ENCODE data around the gene GPR61.

GPR61 gene

DNA sequence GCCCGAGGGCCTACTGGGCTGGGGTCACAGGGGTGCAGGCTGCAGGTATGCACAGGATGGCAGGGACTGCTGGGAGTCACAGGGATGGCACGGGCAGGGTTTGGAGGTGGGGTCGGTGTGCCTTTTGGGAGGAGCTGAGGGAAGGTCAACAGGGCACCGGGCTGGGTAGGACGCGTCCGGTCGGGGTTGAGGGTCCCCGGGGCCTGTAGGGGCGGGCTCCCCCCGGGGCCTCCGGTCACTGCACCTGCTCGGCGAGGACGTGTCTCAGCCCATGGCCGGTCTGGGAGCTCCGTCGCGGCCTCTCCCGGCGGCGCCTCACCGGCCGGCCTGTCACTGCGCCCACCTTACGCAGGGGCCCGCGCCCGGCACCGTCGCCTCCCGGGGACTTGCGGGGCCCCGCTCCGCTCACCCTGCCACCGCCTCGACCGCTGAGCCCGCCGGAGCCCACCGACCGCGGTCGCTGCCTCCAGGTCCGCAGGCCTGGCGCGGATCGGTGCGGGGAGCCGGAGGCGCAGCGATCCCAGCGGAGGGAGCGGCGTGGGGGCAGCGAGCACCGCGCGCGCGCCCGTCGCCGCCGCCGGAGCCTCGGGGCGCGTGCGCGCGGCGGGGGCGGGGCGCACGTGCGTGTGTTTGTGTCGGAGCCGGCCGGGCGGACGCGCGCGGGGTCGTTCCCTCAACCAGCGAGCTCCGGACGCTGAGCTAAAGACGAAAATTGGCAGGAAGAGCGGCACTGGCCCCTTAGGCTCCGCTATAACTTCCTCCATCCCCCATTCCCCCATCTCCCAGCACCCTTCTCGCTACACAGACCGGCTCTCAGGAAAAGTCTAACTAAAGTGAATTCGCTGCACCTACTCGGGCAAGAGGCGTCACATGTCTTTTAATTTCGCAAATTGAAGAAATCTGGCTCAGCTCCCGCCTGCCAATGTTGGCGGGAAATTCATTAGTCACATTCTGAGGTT lies 30.2 kb upstream of the GPR61 start, which contains the start of gene AMIGO1:
Gene AMIGO1 (minus strand): TSS at position 552 of the 959 bp plus-strand sequence. CDS start 815 bp downstream, outside the sequence.
- DNase-seq = peak; percentile 42

DNA sequence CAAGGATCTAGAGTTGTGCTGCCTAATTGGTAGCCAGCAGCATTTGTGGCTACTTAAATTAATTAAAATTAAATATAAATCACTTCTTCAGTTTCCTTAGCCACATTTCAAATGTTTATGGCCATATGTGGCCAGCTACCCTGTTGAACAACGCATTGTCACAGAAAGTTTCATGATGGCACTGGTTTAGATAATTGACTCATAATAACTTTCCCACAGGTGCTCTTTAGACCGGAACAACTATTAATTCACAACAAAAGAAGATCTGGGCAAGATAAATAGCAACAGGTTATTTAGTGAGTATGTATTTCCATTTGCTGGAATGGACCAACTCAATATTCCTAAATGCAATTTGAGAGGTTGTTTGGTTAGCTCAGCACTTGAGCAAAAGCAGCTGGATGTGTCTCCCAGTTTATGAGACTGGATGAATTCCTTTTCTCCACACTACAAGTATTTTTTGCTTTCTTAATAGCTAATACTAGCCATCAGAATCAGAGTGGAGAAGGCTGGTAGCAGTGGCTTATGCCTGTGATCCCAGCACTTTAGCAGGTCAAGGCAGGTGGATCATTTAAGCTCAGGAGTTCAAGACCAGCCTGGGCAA lies 26.5 kb upstream of the GPR61 start:
- no peak for DNase-seq

DNA sequence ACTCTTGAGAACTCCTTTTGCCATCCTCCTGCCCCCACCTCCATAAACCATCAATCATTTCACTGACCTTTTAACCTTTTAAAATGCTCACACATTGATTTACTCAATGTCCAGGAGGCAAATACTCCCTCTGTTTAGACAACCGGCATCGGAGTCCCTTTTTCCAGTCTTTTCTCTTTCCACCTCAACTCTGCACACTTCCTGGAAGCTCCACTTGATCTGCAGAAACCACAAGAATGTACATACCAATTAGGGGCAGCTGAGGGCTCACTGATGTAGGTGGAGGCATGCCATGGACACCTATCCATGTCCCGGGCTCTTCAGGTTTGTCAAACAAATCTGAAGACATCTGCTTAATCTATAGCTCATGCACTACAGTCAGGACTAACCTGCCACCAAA lies 24.8 kb upstream of the GPR61 start:
- DNase-seq = no peak

DNA sequence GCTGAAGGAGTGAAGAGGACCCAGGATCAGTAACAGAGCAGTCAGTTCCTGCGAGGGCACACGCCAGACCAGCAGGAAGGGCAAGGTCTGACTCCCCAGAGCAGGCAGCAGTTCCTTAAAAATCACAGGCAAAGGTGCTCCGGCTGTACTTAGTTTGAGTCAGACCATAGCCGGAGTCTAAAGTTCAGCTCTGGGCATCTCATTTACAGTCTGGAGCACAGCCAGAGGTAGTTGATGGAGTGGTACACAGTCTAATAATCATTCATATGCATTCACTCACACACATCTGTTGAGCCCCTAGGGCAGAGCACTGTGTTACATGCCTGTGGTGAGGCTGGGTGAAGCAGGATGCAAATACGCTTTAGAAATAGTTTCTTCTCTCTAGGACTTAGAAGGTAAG lies 22.8 kb upstream of the GPR61 start:
- DNase-seq = no peak

DNA sequence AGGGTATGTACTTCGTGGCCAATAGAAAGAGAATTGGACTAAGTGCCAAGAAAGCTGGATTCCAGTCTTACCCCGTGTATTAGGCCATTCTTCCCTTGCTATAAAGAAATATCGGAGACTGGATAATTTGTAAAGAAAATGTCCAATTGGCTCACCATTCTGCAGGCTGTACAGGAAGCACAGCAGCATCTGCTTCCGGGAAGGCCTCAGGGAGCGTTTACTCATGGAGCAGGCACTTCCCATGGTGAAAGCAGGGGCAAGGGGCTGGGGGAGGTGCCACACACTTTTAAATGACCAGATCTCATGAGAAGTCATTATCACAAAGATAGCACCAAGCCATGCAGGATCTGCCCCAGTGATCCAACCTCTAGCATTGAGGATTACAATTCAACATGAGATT lies 22.3 kb upstream of the GPR61 start:
- no peak for DNase-seq

DNA sequence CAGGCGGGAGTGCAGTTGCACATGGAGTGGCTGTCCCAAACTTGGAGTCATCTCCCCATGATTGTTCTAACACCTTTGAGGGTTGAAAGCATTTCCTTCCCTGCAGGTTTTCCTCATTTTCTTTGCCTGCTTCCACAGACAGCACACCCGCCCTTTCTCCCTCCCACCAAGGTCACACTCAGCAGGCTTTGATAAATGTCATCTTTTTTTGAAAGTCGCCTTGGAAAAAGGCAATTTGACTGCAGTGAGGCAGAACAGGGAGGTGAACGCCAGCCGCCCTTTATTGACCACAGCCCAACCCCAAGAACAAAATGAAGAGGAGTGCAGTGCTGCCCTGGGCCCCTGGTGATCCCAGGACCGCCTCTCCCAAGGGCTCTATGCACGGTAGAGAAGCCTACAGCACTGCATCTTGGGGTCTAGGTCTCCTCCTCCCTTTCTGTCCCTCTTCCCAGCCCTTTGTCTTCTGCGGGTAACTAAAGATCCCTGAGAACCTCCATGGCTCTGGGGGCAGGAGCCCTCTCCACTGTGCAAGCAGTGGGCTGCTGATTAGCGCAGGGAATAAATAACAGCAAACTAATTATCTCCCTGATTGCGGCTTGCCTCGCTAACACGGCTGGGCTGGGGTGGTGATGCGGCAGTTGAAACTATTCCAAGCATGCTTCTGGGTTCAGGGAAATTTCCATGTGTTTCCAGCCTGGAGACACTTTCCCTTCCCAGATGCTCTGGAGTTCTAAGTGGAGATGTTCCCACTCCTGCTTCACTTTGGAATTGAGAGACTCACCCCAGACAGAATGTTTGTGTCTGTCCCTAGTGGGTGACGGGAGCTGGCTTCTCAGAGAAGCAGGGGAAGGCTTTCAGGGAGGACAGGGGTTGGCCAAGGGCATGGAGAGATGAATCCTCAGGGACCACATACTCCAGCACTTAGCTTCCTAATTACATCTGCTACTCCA lies 18.4 kb upstream of the GPR61 start:
- DNase-seq = no peak

DNA sequence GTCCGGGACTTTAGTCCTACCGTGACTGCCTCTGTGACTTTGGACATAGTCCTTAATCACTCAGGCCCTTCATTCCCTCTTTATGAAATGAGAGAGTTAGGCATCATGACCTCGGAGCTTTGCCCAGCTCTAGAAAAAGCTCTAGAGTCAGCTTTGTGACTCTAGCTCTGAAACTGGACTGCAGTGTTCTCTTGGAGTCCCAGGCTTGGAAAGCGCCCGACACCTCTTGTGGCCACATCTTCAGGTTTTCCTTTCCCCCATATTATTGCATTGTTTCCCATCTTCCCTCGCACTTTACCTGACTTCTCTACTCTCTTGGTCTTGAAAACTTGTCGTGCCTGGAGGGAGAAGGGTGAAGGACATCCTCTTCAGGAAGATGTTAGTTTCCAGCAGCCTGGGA lies 17.6 kb upstream of the GPR61 start:
- DNase-seq = no peak

DNA sequence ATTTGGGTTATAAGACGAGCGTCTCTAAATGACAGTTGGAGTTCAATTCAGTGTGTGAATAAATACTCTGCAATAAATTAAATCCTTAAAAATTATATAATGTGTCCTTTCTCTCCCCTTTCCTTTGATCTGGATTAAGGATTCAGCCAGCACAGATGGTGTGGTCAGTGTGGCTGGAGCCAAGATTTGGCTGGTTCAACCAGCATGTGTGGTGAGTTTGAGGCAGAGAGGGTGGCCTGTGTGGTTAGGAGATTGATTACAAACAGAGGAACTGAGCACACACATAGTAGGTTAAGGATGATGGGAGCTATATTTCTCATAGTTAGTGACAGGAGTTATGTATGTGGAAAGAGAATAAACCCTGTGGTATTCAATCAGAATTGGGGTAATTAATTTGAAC lies 16.0 kb upstream of the GPR61 start:
- DNase-seq = no peak

DNA sequence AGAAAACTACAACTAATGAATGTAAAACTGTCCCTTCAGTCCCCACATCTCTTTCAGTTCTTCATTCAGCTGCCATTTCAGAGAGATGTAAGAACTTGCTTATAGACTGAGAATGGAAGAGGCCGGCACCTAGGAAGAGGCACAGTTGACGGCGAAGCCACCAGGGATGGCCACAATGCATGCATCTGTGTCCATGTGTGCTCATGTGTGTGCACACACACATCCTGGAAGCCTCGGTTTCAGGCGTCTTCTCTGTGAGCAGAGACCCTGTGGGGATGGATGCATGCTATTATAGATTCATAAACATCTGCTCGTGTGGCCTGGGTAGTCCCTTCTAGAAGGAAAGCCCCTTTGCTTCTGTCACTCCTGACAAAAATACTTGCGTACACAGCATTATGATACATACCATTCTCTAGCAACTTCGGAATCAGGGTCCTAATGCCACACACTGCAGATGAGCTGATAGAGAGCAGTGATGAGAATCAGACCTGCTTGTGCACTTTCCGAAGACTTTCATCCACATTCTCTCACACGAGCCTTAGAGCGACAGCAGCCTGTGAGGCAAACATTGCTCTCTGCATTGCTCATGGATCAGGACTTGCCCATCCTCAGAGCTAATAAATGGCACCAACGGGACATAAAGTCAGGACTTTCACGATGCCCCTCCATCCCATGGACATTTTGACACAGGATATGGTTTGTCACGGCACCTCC lies 12.4 kb upstream of the GPR61 start:
- no peak for DNase-seq

DNA sequence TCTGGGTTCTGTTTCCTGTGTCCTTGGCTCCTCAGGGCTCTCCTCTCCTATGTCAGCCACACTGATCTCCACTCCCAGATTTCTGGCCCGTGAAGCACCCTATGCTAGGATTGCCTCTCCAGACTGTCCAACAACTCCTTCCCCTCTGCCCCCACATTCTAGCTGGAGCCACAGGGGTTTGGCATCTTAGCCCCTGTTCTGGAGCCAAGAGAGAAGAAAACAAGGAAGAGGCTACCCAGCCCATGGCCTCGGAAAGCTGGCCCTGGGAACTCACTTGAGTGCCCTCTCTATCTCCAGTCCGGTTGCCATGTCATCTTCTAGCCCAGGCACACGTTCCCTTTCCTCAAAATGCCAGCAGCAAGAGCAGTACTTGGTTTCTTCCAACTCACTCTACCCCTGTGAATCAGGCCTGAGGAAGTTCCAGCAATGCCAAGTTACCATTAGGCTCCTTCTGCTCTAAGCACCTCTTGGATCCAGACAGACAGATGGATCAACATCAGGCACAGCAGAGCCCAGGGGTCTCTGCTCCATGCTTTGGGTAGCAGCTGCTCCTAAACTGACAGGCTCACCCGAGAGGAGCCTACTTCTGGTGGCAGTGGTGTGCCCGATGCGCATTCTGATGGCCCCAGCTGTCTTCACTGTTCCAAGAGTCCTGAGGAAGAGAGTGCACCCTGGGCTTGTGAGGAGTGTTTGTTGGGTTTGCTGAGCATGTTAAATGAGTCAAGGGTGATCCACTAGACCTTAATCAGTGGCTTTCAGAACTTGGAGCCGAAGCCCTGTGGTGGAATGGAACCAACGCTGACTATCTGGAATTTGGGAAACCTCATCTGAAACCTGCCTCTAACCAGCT lies 11.6 kb upstream of the GPR61 start:
- no peak for DNase-seq

DNA sequence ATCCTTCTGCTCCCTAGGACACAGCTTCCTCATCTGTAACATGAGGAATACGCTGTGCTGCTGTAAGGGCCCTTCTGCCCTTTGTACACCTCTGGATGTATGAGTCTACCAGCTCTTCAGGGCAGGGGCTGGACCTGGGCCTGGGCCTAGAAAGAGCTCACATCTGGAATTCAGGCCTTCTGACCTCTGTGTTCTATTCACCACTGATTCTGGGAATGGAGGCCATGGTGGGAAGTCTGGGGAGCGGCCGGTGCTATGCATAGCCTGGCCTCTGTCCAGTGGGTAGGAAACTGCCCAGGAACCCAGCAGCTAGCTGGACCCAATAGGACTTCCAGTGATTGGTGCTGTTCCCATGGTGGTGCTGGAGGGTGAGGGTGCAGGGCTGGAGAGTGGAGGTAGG lies 11.0 kb upstream of the GPR61 start:
- DNase-seq = no peak

DNA sequence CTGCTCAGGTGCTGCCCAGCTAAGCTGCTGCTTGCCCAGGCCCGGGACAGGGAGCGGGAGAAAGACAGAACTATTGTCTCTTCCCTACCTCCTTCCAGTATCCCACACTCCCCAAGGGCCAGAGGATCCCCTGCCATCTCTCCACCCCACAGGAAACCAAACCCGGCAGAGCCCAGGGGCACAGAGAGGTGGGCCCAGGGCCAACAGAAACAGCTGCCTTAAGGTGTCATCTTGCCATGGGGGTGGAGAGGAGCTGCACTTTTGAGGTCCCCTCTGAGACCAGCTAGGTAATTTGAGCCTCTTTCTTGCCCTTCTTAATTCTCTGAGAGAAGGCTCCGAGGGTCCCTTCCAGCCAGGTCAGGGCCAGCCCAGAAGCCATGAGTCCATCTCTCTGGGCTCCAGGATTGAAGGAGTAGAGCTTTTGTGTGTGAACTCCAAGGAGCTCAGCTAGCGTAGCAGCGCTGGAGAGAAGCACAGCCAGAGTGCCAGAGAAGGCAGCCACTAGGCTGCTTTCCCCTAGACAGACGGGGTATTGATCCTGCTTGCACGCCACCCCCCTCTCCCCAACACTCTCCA lies 9.7 kb upstream of the GPR61 start:
- DNase-seq = peak; percentile 45

DNA sequence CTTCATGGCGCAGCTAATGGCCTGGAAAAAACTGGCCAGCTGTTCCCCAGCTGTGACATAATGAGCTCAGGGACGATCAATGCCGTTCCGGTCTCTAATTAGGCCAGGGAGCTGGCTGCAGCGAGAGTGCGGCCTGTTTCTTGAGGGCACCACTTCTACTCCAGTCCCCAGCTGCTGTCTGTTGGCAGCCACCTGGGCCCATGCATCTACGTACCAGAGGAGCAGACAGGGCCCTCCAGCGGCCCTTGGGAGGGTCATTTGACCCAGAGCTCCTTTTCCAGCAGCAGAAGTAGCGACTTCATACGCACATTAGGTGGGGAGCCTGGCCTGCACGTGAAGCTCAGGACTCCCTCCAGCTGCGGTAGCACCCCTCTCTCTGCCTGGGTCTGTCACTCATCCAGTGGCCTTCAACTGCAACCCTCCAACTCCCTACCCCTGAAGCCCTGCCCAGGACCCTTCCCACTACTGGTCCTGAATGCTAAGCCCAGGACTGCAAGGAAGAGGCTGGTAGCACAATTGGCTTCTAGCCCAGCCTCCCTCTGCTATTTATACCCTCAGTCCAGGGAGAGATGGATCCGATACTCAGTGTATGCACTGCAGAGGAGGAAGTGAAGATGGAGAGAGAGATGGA lies 9.1 kb upstream of the GPR61 start:
- no peak for DNase-seq

DNA sequence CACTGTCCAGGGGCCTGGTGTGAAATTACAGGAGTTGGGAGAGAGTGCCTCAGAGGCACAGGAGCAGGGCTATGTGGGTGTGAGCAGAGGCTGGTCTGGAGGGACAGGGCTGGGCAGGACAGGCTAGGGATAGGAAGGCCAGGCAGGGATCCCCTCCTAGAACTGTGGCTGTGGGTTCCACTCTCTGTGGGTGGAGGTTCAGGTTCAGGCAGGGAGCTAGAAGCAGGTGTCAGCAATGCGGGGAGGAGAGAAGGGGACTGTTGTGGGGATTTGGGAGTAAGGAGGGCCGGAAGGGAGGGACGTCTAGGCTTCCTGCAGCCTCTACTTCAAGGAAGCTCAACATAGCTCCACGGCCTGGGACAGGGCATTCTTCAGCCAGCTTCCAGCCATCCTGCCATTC lies 8.3 kb upstream of the GPR61 start:
- DNase-seq = no peak

DNA sequence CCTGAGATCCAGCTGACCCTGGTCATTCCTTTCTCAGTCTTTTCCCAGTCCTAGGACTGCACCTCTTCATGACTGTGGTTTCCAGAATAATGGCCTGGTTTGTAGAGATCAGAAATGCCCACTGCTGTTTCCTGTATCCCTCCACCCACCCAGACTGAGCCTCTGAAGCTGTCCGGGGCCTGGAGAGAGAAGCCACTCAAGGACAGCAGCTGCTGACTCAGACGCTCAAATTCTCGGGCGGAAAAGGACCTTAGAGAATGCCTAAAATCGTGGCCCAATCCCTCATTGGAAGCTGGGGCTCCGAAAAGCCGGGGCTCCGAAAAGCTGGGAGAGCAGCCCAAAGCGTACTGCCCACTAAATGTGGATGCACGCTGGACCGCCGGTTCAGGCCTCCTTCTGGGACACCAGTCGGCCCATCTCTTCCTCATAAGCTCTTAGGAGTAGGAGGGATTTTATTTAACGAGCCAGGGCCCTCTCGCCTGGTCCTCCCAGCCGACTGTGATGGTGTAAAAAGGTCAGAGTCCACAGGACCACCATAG lies 7.8 kb upstream of the GPR61 start:
- no peak for DNase-seq

DNA sequence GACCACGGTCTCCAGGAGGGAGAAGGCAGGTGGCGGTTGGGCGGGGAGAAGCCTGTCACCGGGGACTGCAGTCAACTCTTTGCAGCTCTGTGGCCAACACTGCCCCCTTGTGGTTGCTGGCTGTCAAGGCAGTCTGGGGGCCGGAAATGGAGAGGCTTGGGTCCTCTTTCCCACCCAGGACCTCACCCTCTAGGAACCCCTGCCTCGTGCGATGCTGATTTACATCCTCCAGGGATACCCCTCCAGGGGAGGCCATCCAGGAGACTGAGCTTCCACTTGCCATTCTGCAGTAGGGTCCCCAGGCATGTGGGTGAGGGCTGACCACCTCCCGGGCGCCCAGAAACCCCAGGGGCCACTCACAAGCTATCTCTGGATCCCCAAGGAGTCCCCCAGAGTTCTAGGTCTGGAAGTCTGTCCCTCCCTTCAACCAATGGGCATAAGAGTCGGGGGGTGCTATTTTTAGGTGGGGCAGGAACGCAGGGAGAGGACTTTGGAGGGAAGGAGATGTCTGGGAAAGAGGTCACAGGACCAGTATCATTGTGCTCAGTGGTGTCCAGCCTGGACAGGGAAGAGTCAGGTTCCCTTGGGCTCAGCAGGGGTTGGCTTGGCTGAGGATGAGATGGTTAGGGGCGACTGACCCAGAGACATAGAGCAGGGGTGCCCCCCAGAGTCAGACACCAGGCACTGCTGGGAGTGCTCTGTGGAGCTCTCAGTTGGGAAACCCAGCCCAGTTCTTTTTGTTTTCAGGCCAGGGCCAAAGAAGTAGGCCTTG lies 7.1 kb upstream of the GPR61 start:
- DNase-seq = peak; percentile 85

DNA sequence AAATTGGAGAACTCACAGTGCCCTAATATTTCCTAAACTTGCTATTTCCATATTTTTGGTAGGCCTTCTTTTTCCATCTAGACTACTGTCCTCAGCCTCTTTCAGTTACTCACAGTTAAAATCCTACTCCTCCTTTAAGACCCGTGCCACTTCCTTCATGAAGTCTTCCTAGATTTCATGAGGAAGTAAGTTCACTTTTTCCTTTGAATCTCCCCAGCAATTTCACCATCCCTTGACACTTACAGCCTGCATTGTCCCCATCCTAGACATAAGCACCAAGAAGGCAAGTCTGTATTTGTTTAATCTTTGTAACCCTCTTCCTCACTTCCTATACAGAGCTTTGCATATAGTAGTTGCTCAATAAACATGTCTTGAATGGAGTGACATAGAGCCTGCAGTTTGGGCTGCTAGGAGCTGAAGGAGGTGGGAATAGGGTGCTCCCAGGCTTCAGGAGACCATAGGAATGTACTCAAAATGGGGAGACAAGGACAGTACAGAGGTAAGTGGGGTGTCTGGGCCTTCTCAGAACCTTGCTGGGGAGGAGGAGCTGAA lies 5.3 kb upstream of the GPR61 start:
- no peak for DNase-seq

DNA sequence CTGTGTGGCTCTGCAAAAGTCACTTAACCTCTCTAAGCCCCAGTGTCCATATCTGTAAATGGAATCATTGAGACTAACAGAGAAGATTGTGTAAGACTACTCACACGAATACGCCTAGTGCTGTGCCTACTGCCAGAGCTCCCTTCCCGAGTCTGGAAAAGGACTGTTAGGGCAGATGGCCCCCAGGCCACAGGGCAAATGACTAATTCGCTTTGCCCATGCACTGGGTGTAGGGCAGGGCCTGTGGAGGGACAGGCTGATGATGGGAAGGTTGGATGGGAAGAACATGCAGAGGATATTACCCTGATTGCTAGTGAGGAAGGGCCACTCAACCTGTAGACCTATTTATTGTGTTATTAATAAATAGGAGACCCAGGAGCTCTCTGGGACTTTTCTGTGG lies 4.2 kb upstream of the GPR61 start:
- no peak for DNase-seq

DNA sequence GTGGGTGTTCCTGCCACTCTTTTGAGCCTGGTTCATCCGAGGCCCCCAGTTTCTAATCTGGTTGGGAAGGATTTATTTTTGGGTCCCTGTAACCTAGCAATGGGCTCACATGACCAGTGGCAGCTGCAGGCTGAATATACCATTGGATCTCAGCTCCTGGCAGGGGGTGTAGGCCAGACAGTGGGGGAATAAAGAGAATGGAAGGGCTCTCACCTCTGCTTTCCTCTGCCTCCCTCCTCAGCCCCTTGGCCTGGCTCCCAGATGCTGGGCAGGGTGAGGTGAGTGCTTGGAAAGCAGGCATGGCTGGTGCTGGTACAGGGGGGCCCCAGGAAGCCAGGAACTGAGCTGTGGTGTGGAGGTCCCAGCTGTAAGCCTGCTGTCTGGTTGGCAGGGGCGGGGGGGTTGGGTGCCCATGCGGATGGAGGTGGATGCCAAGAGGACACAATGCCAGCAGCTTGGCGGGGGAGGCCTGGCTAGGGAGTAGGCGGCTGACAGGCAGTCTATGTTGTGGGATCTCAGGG lies 3.6 kb upstream of the GPR61 start:
- DNase-seq = peak; percentile 39

Measured in midbrain (tissue), 1 donor.